GM19023 (cell line): Measurements from ENCODE around the gene KRT31.
"Not testable (repeated sequence)": the region's sequence is repeated elsewhere in the genome, so short reads cannot be mapped to it uniquely, and the experiment has no call there.

Experiments
- ATAC-seq: cut with Tn5 transposase; IDR thresholded peaks from one replicate; pipeline ENCODE4 v1.9.1; 2021; ENCODE audit warnings: mild to moderate bottlenecking, moderate library complexity; ENCODE audit not compliant: unreplicated experiment

The KRT31 gene

DNA sequence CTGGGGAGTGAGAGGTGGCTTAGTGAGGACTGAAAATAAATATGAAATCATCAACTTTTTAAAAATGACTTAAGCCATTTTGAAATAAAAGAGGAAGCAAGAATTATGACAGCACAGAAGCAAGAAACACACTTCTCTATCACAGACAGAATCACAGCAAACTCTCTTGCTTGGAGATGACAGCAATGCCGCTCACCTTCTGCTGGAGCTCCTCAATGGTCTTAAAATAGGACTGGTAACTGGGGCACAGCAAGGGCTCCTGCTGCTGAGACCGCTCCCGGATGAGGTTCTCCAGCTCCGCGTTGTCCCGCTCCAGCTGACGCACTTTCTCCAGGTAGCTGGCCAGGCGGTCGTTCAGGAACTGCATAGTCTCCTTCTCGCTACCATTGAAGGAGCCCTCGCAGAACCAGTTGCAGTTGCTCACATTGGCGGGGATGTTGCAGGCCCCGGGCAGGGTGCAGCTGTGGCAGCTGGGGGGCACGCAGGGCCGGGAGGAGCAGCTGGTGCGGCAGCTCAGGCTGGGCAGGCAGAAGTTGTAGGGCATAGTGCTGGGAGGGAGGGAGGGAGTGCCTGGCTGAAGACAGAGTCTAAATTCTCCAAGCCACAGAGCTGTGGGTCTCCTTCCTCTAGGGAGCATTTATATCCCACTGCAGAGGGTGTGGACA, at the start of gene KRT31:
KRT31 (minus strand) TSS at position 613 of the 665 bp plus-strand sequence; CDS start at position 544, 69 bp downstream.
- ATAC-seq: no peak

DNA sequence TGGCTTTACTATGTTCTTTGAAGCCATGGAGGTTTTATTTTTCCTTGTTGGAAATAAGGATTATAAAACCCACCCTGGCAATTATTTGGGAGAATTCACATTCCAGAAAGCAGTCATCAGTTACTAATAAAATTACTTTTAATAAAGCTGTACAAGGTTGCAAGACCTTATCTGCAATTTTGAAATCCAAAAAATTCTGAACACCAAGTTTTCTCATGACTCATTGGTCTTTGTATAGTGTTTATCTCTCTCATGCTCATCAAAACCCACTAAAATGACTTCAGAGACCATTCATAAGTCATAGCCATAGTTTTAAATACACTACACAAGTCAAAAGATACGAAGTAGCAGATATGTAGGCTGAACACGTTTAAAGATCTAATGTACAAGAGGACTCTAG, 49.4 kb upstream of the KRT31 start:
- ATAC-seq: no peak

DNA sequence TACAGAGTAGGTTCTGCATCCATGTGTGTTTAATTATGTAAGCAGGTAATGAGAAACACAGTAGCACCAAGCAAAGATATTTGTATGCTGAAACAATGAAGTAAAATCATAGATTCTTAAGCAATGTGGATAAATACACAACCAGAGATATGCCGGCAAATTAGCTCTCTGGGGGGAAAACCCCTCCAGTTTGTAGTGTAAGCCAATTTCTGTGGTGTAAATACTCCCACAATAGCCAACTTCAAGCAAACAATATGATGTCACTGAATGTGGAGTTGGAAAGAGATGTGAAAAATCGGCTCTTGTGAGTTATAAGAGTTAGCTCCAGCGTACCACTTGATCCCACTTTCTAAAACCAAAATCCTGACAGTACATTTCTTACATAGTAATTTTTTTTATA, 47.2 kb upstream of the KRT31 start:
- ATAC-seq: no peak

GRCh38 chr17:41444186-41444585, 46.8 kb upstream of the KRT31 start:
- ATAC-seq: no peak

GRCh38 chr17:41442739-41443138, 45.3 kb upstream of the KRT31 start:
- no peak for ATAC-seq

- no peak for ATAC-seq
Observed at GRCh38 chr17:41440531-41441033, 43.2 kb upstream of the KRT31 start, which contains the start of gene KRT38. KRT38 (minus strand) TSS chr17:41440983; CDS start chr17:41440921, 62 bp downstream.

- no peak for ATAC-seq
Observed at GRCh38 chr17:41439375-41439774, 42.0 kb upstream of the KRT31 start.

GRCh38 chr17:41437769-41438168, 40.4 kb upstream of the KRT31 start:
- ATAC-seq: no peak

- no peak for ATAC-seq
Observed at GRCh38 chr17:41437254-41437653, 39.8 kb upstream of the KRT31 start.

GRCh38 chr17:41434415-41434814, 37.0 kb upstream of the KRT31 start:
- no peak for ATAC-seq

GRCh38 chr17:41434005-41434404, 36.6 kb upstream of the KRT31 start:
- ATAC-seq: no peak

GRCh38 chr17:41433586-41433985, 36.2 kb upstream of the KRT31 start:
- no peak for ATAC-seq

- not testable (repeated sequence) for ATAC-seq
Observed at GRCh38 chr17:41430376-41430775, 33.0 kb upstream of the KRT31 start.

DNA sequence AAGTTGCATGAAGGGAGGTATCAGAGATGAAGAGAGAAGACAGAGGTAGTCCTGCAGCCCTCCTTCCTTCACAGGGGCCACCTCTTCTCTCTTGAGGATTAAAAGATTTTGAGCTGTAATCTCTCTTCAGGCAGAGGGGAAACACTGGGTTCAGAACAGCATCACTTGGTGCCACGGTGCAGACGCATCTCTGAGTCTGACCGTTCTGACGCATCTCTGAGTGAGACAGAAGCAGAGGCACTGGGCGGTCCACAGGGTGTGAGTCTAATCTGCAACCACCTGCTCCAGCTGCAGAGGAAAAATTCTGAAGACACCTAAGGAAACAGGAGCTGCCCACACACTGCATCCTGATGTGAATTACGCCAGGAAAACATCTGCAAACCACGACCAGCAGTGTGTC, 32.3 kb upstream of the KRT31 start:
- ATAC-seq: no peak

- ATAC-seq: no peak
Observed at GRCh38 chr17:41428591-41429291, 31.3 kb upstream of the KRT31 start.

GRCh38 chr17:41424111-41424635, 26.8 kb upstream of the KRT31 start, which contains the start of gene KRT37:
KRT37 (minus strand) TSS chr17:41424585; CDS start chr17:41424523, 62 bp downstream.
- no peak for ATAC-seq

- ATAC-seq: not testable (repeated sequence)
Observed at GRCh38 chr17:41422586-41422985, 25.2 kb upstream of the KRT31 start.

DNA sequence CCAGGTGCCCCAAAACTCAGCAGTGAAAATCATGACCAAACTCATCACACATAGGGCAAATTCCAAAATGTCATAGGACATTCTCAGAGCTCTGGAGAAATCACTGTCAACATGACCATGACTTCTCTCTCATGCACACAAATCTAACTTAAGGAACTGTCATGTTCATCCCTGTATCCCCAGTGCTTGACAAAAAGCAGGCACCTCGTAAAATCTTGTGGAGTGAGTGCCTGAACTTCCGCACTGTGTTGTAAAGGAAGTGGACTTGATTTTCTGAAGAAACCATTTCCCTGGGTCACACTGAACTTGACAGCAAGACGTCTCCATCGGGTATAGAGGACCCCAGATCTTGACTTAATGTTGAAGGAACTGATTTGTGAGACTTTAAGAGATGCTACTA, 24.2 kb upstream of the KRT31 start:
- no peak for ATAC-seq

GRCh38 chr17:41421116-41421515, 23.7 kb upstream of the KRT31 start:
- ATAC-seq: no peak

- no peak for ATAC-seq
Observed at GRCh38 chr17:41420134-41420533, 22.7 kb upstream of the KRT31 start.

- no peak for ATAC-seq
Observed at GRCh38 chr17:41419716-41420115, 22.3 kb upstream of the KRT31 start.
